CD4-positive, alpha-beta T cell treated with Interleukin-15 for 4 hours (primary cell): ENCODE results near the gene BIVM.

ENCODE experiments used
- DNase-seq: peaks from one replicate; pipeline ENCODE4 v3.0.0-alpha.2; 2020; ENCODE audit warnings: low spot score

The BIVM gene

DNA sequence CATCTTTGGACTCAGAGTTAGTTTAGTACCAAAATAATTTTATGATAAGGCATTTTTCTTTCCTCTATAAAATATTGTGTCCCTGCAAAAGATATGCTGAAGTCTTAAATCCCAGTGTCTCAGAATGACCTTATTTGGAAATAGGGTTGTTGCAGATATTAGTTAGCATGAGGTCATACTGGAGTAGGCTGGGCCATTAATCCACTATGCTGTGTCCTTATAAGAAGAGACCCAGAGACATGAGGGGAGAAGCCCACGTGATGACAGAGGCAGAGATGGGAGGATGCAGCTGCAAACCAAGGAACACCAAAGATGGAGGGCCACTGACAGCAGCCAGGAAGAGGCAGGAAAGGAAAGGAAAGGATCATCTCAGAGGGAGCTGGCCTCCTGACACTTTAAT lies 6.5 kb upstream of the BIVM start:
- no peak for DNase-seq

DNA sequence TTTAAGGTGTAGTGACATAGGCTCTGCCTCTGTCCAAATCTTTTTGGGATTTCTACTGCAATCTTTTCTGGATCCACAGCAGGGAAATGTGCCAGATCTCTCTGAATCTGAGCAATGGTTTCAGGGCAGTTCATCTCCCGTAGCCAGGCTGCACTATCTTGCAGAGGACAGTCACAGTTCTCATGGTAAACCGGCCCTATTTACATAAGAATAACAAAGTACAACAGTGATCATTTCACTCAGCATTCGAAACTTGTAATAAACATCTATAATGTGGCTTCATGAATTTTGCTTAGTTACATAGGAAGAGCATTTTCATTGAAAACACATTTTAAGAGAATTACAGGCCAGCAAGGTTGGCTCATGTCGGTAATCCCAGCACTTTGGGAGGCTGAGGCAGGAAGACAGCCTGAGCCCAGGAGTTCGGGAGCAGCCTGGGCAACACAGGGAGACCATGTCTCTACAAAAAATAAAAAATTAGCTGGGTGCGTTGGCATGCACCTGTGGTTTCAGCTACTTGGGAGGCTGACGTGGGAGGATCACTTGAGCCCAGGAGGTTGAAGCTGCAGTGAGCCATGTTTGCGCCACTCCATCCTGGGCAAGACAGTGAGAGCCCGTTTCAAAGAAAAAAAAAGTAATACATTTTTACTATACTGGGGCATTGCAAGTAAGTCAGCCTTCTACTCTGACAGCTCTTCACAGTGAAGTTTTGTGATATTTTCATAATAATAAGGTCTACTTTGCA lies 5.1 kb upstream of the BIVM start:
- no peak for DNase-seq

DNA sequence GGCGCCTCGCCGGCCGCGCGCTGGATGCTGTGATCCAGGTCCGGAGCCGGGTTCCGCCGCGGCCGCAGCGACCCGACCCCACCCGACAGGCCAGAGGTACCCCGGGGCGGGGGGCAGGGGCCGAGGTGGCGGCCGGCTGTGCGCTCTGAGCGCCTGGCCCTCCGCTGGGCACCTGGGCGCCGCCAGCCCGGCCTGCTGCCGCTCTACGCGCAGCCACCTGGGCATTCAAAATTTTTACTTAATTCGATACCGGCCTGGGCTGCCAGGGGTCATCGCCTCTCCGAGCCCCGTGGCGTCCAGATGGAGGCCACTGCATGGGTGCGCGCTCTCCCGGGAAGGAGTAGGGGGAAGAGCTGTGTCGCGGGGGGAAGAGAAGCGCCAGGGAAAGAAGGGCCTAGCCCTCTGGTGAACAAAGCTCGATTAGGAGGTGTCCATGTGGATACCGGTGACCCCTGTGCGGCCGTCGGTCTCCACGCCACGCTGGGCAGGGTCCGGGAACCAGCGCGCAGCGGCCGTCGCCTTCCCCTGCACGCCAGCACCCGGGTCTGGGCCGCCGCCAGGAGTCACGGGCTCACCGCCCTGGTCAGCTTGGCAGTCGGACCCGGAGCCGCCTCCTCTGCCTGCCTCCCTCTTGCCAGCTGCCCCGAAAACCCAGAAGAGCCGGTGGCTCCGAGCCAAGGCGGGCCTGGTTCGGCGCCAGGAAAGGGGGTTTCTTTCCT lies 666 bp downstream of the BIVM start:
- no peak for DNase-seq

DNA sequence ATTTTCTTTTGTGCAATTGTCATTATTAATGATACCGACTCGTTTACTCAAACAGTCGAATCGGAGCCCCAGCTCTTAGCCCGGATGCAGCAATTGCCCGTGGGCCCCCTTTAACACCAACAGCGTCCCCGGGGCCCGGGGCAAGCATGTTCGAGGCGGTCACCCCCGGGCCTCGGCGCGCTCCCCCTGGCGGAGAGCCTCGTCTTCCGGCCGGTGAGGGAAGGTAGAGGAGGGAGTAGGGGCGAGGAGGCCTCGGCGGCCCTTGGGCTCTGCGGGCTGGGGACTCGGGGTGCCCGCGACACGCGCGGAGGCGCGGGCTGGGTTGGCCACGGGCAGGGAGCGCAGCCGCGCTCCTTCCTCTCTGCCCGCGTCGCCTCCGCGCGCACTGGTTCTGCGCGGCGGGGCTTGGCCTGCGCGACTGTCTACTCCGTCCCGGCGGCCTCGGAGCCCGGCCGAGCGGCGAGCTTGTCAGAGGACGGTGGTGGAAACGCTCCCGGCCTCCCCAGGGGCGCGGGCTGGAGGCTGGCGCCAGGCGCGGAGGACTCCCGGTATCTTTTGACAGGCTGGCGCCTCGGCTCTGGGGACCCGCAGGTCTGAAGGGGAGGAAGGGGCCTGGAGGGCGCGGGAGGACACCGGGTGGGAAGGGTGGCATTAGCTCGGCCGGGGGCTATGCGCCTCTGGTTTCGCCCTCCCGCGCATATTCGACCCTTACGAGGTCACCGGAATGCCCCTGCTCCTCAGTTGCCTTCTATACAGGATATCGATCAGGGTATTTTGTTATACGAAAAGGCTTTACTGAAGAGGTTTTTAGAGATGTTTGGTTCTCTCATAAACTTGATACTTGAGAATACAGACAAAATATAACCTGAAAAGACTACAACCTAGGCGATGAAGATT lies 1.5 kb downstream of the BIVM start:
- DNase-seq: peak; percentile 83

DNA sequence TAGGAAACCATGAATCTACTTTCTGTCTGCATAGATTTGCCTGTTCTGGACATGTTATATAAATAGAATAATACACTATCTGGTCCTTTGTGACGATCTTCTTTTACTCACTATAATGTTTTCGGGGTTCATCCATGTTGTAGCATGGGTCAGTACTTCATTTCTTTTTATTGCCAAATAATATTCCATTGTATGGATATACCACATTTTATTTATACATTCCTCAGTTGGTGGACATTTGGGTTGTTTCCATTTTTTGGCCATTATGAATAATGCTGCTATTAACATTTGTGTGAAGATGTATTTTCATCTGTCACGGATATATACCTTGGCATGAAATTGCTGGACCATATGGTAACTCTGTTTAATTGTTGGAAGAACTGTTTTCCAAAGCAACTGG lies 6.8 kb downstream of the BIVM start:
- DNase-seq: no peak

DNA sequence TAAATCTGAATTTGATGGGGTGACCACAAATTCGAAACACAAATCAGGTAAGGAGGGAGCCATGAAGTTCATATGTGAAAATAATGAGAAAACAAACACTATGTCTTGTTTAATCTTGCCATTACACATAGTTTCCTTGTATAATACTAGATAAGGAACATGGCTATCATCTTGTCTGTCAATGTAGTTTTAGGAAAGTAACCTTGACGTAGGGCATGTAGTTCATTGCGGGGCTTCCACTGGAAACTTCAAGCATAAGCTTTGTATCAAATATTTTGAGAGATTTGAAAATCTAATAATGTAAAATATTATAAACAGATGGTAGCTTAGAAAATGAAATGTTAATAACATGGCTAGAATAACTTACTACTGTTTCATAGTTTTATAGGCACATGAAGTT lies 8.8 kb downstream of the BIVM start:
- DNase-seq: no peak

DNA sequence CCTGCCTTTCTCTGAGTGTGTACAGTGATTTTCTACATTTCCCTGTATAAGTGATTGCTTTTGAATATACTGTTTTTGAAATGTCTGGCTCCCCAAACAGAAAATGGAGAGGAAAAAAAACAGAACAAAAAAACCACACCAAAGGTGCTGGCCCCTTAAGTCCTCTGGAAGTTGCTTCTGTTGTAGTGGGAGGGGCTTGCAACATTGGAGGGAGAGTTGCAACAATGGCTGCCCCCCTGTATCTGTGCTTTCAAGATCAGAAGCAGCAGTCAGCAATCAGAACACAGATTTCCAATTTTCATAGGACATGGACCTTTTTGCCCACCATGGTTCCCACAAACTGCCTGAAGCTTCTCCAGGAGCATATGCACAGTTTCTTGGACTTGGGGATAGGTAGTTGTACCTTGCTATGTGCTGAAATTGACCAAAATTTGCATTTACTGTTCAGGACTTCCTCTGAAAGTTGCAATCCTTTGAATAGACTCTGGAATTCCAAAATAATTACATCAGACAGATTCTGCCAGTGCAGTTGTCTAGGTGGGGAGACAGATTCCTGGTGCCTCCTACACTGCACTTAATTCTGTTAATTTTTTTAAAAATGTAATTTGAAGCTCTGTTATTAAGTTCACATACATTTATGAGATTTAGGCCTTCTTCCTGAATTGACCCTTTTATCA lies 13.8 kb downstream of the BIVM start:
- no peak for DNase-seq

DNA sequence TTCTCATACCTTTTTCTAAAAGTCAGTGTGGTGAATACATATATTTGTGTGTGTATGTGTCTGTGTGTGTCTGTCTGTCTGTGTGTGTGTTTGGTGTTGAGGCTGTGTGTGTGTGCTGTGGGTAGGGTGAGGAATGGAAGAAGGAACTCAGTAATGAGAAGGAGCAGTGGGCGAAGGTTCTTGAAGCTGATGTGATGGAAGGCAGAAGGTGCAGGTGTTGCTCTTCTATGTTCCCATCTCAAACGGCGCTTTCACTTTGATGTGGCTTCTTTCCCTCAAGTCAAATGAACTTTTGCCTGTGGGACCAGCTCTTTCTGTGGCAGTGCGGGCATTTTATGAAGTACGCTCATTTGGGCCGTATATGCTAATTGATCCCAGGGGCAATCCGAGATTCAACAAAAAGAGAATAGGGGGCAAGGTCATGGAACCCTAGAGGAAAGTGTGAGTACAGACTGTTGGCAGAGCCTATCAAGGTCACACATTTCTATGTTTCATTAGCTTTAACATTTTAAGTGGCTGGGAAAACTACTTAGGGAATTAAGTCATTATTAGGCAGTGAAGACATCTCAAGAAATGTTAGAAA lies 15.2 kb downstream of the BIVM start:
- DNase-seq: no peak

DNA sequence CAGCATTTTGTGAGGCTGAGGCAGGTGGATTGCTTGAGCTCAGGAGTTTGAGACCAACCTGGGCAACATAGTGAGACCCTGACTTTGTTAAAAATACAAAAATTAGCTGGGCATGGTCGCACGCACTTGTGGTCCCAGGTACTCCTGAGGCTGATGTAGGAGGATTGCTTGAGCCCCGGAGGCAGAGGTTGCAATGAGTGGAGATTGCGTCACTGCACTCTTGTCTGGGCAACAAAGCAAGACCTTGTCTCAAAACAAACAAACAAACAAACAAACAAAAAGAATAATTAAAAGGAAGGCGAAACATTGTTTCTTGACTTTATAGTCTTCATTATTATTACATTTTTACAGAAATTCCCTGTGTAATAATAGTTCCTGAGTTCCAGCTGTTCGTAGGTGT lies 15.9 kb downstream of the BIVM start:
- DNase-seq: no peak

DNA sequence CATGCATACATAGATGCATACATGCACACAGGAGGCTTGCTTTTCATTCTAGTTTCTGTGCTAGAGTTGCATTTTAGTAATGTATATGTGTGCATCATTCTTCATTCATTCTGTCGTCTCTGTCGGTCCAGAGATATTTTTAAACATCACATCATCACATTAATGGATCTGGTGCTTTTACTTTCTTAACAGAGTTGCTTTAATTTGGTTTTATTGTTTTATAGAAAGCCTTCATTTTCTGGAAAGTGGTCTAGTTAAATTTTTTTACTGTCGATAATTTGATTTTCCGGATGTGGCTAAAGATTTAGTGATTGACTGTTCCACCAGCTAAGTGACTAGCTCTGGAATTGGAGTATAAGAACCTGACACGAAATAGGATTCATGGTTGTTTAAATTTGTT lies 16.9 kb downstream of the BIVM start:
- DNase-seq: no peak

DNA sequence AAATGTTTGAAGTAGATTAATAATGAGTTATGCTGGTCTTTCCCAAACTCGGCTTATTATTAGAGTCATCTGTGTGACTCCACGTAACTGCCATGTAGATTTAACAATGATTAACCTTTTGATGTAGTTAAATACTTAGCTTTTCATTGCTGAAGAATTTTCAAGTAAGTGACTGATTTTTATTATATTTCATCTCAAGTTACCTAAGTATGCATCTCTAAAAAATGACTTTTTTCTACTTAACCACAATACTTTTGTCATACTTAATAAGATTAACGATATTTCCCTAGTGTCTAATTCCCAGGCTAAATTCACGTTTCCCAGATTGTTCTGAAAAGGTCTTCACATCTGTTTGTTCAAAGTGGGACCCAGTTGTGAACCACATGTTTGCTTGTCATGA lies 17.8 kb downstream of the BIVM start:
- no peak for DNase-seq

DNA sequence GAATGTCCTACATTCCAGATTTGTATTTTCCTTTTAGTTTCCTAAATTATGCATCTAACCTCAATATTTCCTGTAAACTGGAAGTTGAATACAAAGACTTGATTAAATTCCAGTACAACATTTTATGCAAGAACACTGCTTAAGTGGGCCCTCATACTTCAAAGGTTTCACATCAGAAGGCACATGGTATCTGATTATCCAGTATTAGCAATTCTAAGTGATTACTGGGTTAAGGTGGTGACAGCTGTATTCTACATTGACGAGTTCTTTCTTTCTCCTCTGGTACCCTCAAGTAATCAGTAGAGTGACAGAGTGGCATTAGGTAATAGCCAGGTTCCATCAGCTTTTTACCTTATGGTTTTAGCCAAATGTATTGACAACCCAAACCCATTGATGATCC lies 18.3 kb downstream of the BIVM start:
- DNase-seq: no peak

DNA sequence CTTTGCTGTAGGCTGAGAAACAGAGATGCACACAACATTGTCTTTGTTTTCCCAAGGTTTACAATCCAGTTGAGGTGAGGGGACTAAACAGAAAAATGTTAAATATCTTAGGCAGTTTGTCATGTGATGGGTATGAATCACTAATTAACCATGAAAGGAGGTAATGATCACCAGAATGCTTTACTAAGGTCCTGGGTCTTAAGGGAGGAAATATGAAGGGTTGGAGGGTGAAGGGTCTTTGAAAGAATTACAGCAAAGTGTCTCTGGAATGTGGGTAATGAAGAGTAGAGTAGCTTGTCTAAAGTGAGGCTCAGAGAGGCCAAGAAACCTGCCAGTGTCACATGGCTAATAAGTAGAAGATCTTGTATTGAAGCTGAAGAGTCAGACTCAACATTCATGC lies 19.0 kb downstream of the BIVM start:
- no peak for DNase-seq

DNA sequence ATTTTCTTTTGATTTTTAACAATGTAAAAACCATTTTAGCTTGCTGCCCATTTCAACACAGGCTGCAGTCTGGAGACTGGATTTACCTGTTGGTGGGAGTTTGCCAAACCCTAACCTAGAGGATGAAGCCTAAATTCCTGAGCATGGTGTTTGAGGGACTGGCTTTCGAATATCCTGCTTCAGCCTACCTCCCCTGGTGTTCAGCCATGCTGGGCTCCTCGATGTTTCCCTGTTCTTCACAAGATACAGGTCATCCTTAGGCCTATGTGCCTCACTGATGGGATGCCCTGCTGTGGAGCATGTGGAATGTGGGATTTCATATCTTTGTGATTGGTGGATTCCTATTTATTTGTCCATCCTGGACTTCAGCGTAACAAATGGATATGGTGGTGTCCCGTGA lies 26.5 kb downstream of the BIVM start:
- no peak for DNase-seq

DNA sequence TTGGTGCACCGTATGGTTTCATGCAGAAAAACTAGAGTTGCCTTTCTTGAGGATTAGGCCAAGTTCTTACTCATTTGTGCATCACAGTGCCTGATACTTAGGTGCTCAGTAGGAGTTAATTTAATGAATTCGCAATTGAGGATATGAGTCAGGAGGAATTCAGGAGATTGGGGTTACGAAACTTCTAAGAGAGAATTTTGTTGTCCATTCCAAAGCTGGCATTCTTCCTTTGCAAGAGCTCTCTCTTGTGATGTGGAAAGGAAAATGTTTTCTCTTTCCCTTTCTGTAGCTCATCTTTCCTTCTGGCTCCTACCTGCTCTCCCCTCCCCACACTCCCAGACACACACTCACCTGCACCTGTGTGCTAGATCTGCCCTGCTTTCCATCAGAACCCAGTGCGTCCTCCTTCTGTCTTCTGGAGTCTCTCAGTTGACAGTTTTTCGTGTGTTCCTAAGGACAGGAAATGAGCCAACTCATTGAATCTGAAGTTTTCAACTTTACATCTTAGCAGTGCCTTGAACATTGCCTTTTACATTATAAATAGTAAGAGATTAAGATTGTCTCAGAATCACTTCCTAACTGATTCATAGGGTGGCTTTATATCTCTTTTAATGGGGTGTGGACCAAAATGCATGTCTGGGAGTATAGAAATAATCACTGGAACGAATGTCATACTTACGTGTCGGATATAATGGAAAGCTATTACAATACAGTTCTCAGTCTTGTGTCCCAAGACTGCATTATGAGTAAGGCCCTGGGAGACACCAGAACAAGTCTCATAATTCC lies 27.2 kb downstream of the BIVM start:
- DNase-seq: no peak

DNA sequence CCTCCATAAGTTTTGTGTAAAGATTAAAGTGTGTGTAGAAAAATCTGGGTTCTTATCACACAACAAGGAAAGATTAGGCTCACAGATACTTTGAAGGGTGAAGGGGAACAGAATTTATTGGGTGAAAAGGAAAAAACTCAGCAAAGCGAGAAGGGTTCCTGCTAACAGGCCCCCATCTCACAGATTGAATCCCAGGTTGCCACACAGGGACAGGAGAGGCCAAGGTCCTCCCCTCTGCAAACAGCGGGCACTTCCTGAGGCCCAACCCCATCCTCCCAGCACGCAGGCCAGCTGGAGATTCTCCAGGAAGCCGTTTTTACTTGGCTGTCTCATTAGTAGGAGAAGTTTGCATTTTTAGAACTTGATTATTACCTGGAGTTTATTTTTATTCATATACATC lies 31.7 kb downstream of the BIVM start:
- no peak for DNase-seq

DNA sequence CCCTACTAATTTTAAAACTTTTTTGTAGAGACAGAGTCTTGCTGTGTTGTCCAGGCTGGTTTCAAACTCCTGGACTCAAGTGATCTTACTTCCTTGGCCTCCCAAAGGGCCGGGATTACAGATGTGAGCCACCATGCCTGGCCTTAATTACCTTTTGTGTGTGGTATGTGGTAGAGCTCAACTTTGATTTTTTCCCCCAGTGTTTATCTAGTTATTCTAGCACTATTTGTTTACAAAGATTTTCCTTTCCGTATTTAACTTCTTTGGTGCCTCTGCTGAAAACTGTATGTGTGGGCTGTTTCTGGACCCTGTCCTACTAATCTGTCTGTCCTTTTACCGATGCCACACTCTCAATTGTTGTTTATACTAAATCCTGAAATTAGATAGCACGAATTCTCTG lies 37.6 kb downstream of the BIVM start:
- DNase-seq: no peak

DNA sequence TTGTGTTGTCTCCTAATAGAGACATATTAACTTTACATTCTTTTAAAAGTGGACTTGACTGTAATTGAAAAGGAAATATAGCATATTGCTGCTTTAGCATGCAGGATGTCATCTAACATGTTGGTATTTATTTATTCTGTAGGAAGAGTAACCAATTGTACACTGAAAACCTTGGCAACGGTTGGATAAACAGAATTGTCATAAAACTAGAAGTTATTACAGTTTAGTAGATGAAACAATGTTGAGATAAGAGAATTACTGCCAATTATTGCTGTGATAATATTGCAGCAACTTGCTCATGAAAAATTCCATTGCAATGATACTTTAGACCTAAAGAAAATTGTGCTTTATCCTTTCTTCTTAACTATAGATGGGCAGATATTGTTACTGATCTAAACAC lies 39.4 kb downstream of the BIVM start:
- DNase-seq: no peak

DNA sequence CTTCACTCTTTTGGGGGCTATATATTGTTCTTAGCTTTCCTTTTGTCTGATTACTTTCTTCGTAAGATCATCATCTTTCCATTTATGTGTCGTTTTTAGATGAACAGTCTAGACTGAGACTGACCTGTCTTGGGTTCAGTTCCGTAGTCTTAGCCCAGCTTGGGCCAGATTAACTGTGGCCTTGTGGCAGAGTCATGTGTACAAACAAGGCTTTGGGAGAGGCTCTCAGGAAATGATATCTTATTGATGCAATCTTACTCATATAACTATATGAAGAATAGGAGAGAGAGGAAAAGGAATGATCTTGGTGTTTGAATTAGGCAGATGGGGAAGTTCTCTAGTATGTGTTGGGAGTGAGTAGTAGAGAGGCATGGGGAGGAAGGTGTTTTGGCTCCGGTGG lies 40.1 kb downstream of the BIVM start:
- DNase-seq: no peak

DNA sequence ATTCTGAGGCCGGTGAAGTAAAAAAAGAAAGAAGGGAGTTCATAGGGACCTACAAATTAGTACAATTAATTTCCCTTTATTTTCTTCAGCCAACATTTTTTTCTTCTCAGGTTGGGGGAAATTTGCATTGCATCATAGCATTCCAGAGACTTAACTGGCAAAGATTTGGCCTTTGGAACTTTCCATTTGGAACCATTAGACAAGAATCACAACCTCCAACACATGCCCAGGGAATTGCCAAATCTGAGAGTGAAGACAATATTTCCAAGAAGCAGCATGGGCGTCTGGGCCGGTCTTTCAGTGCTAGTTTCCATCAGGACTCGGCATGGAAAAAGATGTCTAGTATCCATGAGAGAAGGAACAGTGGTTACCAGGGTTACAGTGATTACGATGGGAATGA lies 40.5 kb downstream of the BIVM start:
- DNase-seq: no peak

DNA sequence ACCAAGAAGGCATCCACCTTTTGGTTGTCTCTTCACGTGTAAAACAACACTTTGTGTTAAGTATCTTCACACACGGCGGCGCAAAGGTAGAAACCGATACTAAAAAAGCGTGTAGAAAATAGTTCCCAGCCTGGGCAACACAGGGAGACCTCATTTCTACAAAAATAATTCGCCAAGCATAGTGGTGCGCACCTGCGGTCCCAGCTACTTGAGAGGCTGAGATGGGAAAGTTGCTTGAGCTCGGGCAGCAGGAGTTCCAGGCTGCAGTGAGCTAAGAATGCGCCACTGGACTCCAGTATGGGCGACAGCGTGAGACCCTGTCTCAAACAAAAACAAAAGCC lies 46.3 kb downstream of the BIVM start:
- DNase-seq: no peak
